Uterus (tissue), 4 donors: ENCODE results near the gene SCGB1C2. TPM values are rescaled to one million over a fixed set of nuclear protein-coding genes. Genes with fewer than 3 reads are reported as not detected.
"Not testable (repeated sequence)": the region's sequence is repeated elsewhere in the genome, so short reads cannot be mapped to it uniquely, and the experiment has no call there.

ENCODE experiments used
- DNase-seq, 2 donors: peaks; one replicate each; pipeline ENCODE4 v3.0.0-alpha.2; 2019 to 2020
- H3K27ac ChIP-seq, 2 donors: fragments of 200-600 bp; sonication (generic); 1 replicate in 1 of 2; 2 replicates in 1 of 2; pipeline ENCODE4 v1.5.1; 2016 to 2018
- H3K27me3 ChIP-seq, 2 donors: fragments of 200-600 bp; sonication (generic); one replicate each; pipeline ENCODE4 v1.5.1; 2018 to 2019; ENCODE audit warnings: control low read depth in 1 of 2
- H3K36me3 ChIP-seq, 2 donors: fragments of 200-600 bp; sonication (generic); one replicate each; pipeline ENCODE4 v1.5.1; 2019; ENCODE audit warnings: control low read depth in 1 of 2
- H3K4me1 ChIP-seq, 2 donors: fragments of 200-600 bp; sonication (generic); one replicate each; pipeline ENCODE4 v1.5.1; 2018 to 2019; ENCODE audit warnings: control low read depth in 1 of 2
- H3K4me3 ChIP-seq, 2 donors: fragments of 200-600 bp; sonication (generic); 1 replicate in 1 of 2; 2 replicates in 1 of 2; pipeline ENCODE4 v1.5.1; 2018 to 2019; ENCODE audit warnings: mild to moderate bottlenecking in 1 of 2
- H3K9me3 ChIP-seq, 2 donors: fragments of 200-600 bp; sonication (generic); one replicate each; pipeline ENCODE4 v1.5.1; 2019; ENCODE audit warnings: control low read depth in 1 of 2
- CTCF ChIP-seq, 4 experiments: fragments of 200-600 bp in 2 of 4; fragments of 450-650 bp in 2 of 4; sonication (generic) in 2 of 4; IDR thresholded peaks; one replicate each; pipeline ENCODE4 v1.5.1; 2016 to 2019; ENCODE audit warnings: antibody characterized with exemption in 4 of 4, mild to moderate bottlenecking in 2 of 4, moderate library complexity in 1 of 4
- intact Hi-C: fragments of 100-400 bp; cut with DNase I; formaldehyde crosslinking; loops from one replicate; pipeline ENCODE4 v1.15.1; 2023; ENCODE audit warnings: low total_unique reads
- total RNA-seq, 4 donors: library from RNA; depleted of rRNA in 3 of 4; stranded (reverse); fragments of >200 nt in 3 of 4; gene quantifications; one replicate each; pipeline versions ENCODE4 v1.1.0 to v1.2.4, GENCODE V29; 2014 to 2023
- donor health status: DM: yes; HTN: yes; CAD: no.

The SCGB1C2 gene
- not detected for total RNA-seq

DNA sequence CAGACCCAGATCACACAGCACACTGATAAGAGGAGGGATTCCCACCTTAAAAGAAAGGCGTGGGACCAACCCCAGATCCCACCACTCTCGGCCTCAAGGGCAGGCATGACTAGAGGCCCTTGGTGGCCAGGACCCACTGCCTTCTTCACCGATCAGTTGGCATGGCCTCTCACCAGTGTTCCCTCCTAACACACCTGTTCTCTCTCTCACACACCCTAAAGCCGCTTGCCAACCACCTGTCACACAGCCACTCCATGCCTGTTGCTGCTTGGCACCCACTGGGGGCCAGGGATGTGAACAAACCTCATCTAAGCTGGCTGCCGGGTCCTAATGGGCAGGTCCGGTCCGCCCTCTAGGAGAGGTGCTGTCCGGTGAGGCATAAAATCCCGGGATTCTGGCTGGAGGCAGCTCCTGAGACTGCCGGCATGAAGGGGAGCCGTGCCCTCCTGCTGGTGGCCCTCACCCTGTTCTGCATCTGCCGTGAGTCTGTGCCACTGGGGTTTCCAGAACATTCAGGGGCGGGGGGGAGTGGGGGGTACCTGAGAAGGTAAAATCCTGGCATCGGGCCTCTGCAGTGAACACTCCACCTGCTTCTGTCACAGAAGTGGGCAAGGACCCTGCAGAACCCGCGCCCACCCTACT lies at the start of gene SCGB1C2:
TSS of gene SCGB1C2 (plus strand) at position 404 of the 642 bp plus-strand sequence. CDS start at position 426, 22 bp downstream.
- DNase-seq, H3K9me3 ChIP-seq, intact Hi-C loops, H3K4me3 ChIP-seq, H3K27me3 ChIP-seq, H3K27ac ChIP-seq, H3K36me3 ChIP-seq, H3K4me1 ChIP-seq: not testable (repeated sequence)

GRCh38 chr17:113111-113510 lies 24.3 kb upstream of the SCGB1C2 start:
- H3K9me3 ChIP-seq, H3K27ac ChIP-seq, H3K4me3 ChIP-seq, H3K4me1 ChIP-seq, H3K27me3 ChIP-seq, H3K36me3 ChIP-seq, DNase-seq, intact Hi-C loops: not testable (repeated sequence)

- H3K36me3 ChIP-seq, H3K9me3 ChIP-seq, H3K27ac ChIP-seq, H3K4me3 ChIP-seq, H3K27me3 ChIP-seq, H3K4me1 ChIP-seq, intact Hi-C loops: not testable (repeated sequence)
- peak in 1 of 2 donors; percentile 70 for DNase-seq
- peak in 2 of 4 experiments; percentile 18 to 25 for TF ChIP-seq CTCF (IDR thresholded peaks at IDR 0.05)
Measured at GRCh38 chr17:118339-118917, 18.9 kb upstream of the SCGB1C2 start.

DNA sequence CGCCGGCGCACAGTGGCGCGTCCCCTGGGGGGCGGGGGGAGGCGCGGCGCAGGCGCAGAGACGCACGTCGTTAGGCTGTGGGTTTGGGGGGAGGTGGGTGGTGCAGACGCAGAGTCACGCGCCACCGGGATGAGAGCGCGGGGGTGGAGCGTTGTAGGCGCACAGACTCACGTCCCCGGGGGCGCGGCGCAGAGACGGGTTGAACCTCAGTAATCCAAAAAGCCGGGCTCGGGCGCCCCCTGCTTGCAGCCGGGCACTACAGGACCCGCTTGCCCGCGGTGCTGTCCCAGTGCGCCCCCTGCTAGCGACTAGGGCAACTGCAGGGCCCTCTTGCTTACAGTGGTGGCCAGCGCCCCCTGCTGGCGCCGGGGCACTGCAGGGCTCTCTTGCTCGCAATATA lies 3.4 kb upstream of the SCGB1C2 start:
- H3K4me3 ChIP-seq, DNase-seq, intact Hi-C loops, H3K9me3 ChIP-seq, H3K4me1 ChIP-seq, H3K27ac ChIP-seq, H3K36me3 ChIP-seq, H3K27me3 ChIP-seq: not testable (repeated sequence)

- H3K27me3 ChIP-seq, H3K36me3 ChIP-seq, intact Hi-C loops, DNase-seq, H3K4me3 ChIP-seq, H3K27ac ChIP-seq, H3K4me1 ChIP-seq, H3K9me3 ChIP-seq: not testable (repeated sequence)
Measured at GRCh38 chr17:134332-134785, 3.0 kb upstream of the SCGB1C2 start.

GRCh38 chr17:135022-135421 lies 2.3 kb upstream of the SCGB1C2 start:
- intact Hi-C loops, H3K27ac ChIP-seq, H3K27me3 ChIP-seq, H3K9me3 ChIP-seq, H3K4me3 ChIP-seq, H3K36me3 ChIP-seq, DNase-seq, H3K4me1 ChIP-seq: not testable (repeated sequence)

GRCh38 chr17:135895-136294 lies 1.5 kb upstream of the SCGB1C2 start:
- H3K36me3 ChIP-seq, H3K4me1 ChIP-seq, H3K4me3 ChIP-seq, DNase-seq, H3K9me3 ChIP-seq, H3K27ac ChIP-seq, intact Hi-C loops, H3K27me3 ChIP-seq: not testable (repeated sequence)

DNA sequence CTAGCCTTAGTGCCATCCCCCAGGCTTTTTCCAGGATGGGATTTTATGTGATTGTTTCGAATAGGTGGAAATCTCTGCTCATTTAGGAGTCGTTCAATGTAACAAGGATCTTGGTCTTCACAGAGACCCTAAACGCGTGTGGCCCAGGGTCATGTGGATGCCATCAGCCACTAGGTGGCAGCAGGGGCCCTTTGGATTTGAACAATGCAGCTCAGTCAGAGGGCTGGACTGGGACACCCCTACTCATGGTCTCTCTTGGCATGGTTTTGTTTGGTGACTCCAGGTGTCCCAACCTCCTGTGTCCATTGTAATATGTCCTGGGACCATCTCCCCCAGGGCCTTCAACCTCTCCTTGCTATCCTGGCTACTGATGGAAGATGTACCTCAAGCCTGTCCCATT lies 838 bp upstream of the SCGB1C2 start:
- H3K36me3 ChIP-seq, H3K9me3 ChIP-seq, H3K27me3 ChIP-seq, H3K4me1 ChIP-seq, intact Hi-C loops, H3K27ac ChIP-seq, H3K4me3 ChIP-seq: not testable (repeated sequence)
- peak in 2 of 4 experiments; percentile 22 to 56 for TF ChIP-seq CTCF (IDR thresholded peaks at IDR 0.05)
- DNase-seq = peak; percentile 64 to 76

DNA sequence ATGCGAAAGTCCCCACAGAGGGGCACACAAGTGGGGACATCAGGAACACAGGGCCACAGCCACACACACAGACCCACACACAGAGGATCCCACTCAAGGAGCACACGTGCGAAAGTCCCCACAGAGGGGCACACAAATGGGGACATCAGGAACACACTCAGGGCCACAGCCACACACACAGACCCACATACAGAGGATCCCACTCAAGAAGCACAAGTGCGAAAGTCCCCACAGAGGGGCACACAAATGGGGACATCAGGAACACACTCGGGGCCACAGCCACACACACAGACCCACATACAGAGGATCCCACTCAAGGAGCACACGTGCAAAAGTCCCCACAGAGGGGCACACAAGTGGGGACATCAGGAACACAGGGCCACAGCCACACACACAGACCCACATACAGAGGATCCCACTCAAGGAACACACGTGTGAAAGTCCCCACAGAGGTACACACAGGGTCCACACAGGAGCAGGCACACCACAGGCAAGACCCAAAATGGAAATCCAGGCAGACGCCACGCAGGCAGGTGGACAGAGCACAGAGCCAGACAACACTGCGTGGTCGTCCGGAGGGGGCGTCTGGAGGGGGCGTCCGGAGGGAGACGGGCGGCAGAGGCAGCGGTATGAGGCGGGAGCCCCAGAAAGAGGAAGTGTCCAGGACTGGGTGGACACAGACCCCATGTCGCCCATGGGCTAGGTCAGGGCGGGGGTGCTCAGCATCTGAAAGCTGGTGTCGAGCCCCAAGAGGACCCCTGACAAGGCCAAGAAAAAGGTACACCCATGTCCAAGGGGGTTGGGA lies 2.2 kb downstream of the SCGB1C2 start:
- H3K4me1 ChIP-seq, H3K9me3 ChIP-seq, H3K36me3 ChIP-seq, intact Hi-C loops, H3K27ac ChIP-seq, H3K4me3 ChIP-seq, H3K27me3 ChIP-seq: not testable (repeated sequence)
- DNase-seq = peak in 1 of 2 donors; percentile 9
